Mucosa of gallbladder (tissue), 1 donor: ENCODE data around the gene TSNAX. TPM values are rescaled to one million over a fixed set of nuclear protein-coding genes. Genes with fewer than 3 reads are reported as not detected.
"Not testable (repeated sequence)": the region's sequence is repeated elsewhere in the genome, so short reads cannot be mapped to it uniquely, and the experiment has no call there.

Source experiments
- DNase-seq: peaks from one replicate; pipeline ENCODE4 v3.0.0-alpha.2; 2020; ENCODE audit warnings: low spot score
- total RNA-seq: library from RNA; stranded (reverse); gene quantifications from one replicate; pipeline ENCODE4 v1.2.1, GENCODE V29; 2021
- donor health status: DM: no; HTN: no; CAD: no.

TSNAX gene
- total RNA-seq, 1 donor from 2014 or later: 31.7 TPM

DNA sequence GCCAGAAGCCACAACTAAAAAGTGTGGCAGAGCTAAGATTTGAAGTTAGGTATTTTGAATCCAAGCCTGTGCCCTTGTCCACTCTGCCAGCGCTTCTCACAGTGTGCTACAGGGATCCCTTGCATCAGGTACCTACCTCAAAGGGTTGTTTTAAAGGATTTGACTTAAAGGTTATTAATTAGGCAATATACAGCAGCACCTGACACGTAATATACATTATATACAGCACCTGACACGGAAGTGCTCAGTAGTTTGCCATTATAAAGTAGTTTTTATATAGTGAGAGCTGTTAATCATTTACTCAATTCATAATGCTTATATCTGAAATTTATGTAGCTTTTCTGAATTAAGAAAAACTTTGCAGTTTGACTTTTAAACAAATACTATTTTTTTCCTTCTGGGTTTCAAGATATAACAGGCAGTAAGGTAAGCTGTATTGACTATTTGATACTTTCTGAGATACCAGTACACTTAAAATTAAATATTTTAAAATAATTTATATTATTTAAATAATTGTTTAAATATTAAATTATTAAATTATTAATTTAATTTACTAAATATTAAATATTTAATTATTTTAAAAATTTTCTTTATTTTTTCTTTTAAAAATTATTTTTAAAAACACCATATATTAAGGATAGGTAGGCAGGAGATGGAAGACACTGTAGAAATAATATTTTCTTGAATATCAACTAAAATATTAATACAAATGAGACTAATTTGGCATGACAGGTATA is 33.3 kb downstream of the TSNAX start:
- no peak for DNase-seq

GRCh38 chr1:231563247-231563646 is 34.8 kb downstream of the TSNAX start:
- DNase-seq: no peak

DNA sequence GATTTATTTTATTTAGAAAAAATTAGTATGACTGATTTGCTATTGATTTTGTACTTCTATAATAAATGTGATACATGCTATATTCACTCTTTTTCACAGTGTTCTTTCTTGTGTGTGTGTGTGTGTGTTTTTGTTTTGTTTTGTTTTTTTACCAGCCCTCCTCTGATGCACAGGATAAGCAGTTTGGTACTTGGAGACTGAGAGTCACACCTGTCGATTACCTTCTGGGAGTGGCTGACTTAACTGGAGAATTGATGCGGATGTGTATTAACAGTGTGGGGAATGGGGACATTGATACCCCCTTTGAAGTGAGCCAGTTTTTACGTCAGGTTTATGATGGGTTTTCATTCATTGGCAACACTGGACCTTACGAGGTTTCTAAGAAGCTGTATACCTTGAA is 35.9 kb downstream of the TSNAX start:
- DNase-seq: no peak

- DNase-seq: no peak
Observed at GRCh38 chr1:231566496-231566895, 38.0 kb downstream of the TSNAX start.

GRCh38 chr1:231570262-231570661 is 41.8 kb downstream of the TSNAX start:
- DNase-seq: not testable (repeated sequence)

DNA sequence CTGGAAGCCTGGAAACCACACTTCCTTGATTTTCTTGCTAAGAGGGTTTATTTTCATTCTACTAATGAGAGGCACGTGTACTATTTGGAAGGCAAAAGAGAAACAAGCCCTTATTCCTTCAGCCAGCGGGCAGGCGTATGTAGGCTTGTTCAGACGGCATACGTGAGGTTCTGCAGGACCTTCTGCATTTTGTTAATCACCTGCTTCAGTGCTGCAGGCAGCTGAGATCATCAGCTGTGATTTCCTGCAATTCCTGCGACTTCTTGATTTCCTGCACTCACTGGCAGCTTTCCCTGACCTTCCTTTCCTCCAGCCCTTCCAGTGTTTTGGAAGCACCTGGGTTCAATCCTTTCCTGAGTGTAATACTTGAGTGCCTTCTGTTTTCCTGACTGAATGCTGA is 43.4 kb downstream of the TSNAX start:
- peak; percentile 12 for DNase-seq

- DNase-seq: no peak
Observed at GRCh38 chr1:231575472-231575871, 47.0 kb downstream of the TSNAX start.

- no peak for DNase-seq
Observed at GRCh38 chr1:231576804-231577718, 48.6 kb downstream of the TSNAX start.

DNA sequence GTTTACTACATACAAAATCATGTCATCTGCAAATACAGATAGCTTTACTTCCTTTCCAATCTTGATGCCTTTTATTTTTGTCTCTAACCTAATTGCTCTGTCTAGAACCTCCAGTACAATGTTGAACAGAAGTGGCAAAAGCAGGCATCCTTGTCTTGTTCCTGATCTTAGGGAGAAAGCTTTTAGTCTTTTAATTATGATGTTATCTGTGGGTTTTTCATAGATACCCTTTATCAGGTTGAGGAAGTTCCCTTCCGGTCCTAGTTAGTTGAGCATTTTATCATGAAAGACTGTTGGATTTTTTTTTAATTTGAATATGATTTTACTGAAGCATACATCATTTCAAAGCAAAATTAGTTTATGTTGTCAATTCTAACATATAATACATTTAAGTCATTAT is 52.4 kb downstream of the TSNAX start:
- no peak for DNase-seq

GRCh38 chr1:231581859-231582258 is 53.4 kb downstream of the TSNAX start:
- DNase-seq: no peak

GRCh38 chr1:231583376-231583775 is 54.9 kb downstream of the TSNAX start:
- DNase-seq: no peak

DNA sequence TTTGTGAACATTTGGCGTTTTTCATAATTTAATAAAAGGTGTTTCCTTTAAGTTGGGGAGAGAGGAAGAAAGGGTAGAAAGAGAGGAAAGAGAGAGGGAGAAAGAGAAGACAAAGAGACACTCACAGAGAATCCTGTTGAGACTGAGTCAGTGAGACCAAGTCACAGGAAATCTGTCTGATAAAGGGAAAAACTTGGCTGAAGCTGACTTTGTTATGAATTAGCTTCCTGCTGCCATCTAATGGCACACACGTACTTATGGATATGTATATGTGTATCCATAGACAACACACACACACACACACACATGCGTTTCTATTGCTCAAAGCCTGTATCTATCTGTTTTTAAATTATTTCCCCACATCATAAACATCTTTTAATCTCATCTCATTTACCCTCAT is 55.6 kb downstream of the TSNAX start:
- DNase-seq: no peak

- no peak for DNase-seq
Observed at GRCh38 chr1:231584921-231585320, 56.5 kb downstream of the TSNAX start.

DNA sequence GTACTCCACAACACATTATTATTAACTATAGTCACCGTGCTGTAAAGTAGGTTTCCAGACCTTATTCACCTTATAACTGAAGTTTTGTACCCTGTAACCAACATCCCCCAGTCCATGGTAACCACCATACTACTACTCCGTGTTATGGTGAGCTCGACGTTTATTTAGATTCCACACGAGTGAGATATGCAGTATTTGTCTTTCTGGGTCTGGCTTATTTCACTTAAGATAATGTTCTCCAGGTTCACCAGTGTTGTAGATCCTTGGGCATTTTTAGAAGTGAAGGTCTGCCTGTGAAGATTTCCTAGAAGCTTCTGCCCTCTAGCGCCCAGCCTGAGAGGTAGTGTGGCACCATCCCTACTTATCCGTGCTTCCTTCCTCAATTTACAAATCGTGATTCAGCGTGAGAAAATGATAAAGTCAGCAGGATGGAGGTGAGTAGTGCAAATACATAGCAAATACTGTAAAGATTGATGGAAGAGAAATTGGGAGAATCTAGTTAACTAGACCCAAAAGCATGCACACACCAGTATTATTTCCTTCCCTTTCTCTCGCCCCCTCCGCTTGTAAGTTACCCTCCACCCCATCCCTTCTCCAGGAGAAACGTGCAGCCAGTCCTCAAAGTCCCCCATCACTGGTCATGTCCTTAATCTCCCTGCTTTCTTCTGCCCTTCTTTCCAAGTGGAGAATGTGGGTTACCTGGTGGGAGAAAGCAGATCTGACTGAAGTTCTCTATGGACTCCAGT is 62.2 kb downstream of the TSNAX start:
- DNase-seq: peak; percentile 31

- DNase-seq: no peak
Observed at GRCh38 chr1:231591466-231591865, 63.0 kb downstream of the TSNAX start.

DNA sequence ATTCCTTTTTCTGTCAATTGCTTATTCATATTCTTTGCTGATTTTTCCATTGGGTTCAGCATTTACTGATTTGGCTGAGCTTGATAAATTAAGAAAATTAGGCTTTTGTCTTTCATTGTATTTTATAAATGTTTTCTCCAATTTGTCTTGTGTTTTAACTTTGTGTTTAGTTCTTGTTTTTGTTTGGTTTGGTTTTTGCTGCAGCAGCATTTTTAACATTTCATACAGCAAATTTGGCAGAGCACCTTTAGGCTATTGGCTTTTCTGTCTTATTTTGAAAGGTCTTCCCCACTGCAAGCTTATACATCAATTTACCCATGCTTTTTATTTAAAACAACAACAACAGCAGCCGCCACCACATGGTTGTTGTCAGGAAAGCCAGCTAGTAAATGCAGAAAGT is 64.3 kb downstream of the TSNAX start:
- no peak for DNase-seq

- not testable (repeated sequence) for DNase-seq
Observed at GRCh38 chr1:231593264-231593663, 64.8 kb downstream of the TSNAX start.

DNA sequence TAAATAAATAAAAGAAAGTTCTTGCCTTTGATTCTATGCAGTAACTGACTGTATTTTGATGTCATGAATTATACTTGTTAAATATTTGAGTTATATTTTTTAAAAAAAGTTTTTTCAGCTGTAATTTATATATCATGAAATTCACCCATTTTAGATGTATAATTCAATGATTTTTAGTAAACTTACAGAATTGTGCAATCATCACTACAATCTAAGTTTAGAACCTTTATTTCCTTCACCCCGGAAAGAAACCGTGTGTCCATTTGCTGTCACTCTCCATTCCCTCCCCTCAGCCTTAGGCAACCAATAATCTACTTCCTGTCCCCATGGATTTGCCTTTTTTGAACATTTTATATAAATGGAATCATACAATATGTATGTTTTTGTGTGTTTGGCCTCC is 65.7 kb downstream of the TSNAX start:
- DNase-seq: no peak

- no peak for DNase-seq
Observed at GRCh38 chr1:231594749-231595148, 66.3 kb downstream of the TSNAX start.

DNA sequence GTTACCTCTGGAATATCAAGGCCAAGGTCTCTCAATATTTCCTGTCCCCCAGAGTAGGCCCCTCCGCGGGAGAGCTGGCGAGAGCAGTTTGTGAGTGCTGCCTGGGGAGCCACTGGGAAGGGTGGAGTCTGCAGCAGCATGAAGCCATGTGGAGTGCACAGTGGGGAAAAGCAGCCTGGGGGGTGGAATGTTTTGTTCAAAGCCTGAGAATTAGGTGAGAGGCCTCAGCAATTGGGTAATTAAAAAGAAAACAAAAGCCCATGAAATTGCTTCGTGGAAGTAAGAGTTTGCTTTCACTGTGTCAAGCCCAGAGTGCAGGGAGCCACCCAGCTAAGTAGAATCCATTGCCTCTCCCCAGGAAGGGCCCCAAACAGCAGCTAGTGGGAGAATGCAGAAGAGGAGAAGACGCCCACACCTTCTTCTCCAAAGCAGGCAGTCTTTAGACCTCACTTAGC is 67.9 kb downstream of the TSNAX start:
- no peak for DNase-seq

GRCh38 chr1:231597971-231598370 is 69.5 kb downstream of the TSNAX start:
- DNase-seq: no peak

- DNase-seq: no peak
Observed at GRCh38 chr1:231600458-231600976, 72.0 kb downstream of the TSNAX start.
